HepG2 (cell line): ENCODE measurements around the gene SLC25A10. TPM values are rescaled to one million over a fixed set of nuclear protein-coding genes. Genes with fewer than 3 reads are reported as not detected.

Experiments used
- ATAC-seq: fragments of 200-7000 bp; cut with Tn5 transposase; 3 replicates; pipeline ENCODE4 v1.9.1; 2020; ENCODE audit warnings: mild to moderate bottlenecking, moderate library complexity
- BruUV-seq: library from RNA; stranded (reverse); fragments of 400-500 nt; replicated peaks from 2 replicates; lab custom pipeline; 2021; lab: Mats Ljungman, UMichigan
- CTCF ChIA-PET: fragments of 300-600 bp; formaldehyde crosslinking; extraction: SDS; loops from one replicate; lab custom pipeline; 2021; ENCODE audit warnings: low total read pairs, inconsistent platforms, low intra/inter-chr PET ratio; lab: Yijun Ruan, JAX
- POLR2A ChIA-PET: fragments of 350-600 bp; sonication (Branson Sonifier 250); formaldehyde crosslinking; loops from one replicate; lab custom pipeline; 2020; ENCODE audit warnings: antibody characterized with exemption, inconsistent platforms; lab: Yijun Ruan, JAX
- DNase-seq: peaks from one replicate; pipeline ENCODE4 v3.0.0-alpha.2; 2015; ENCODE audit warnings: low spot score
- FAIRE-seq: peaks from 3 replicates; lab custom pipeline; 2011; peaks lifted over from hg19 to GRCh38; lab: Jason Lieb, UNC
- H2AFZ ChIP-seq: one replicate; pipeline ENCODE4 v1.6.1; 2011; ENCODE audit warnings: low read length, inconsistent platforms
- H3K27ac ChIP-seq: fragments of 300-600 bp; 3 replicates; pipeline ENCODE4 v1.8.0; 2011; ENCODE audit warnings: mixed run types, mild to moderate bottlenecking, mixed read lengths, low read length, inconsistent platforms; ENCODE audit not compliant: insufficient read depth; ENCODE audit errors: extremely low read length
- H3K27me3 ChIP-seq, 2 experiments: fragments of 200-600 bp in 1 of 2; 2 replicates in 1 of 2; 3 replicates in 1 of 2; pipeline versions ENCODE4 v1.6.0 to v1.8.0; 2011; ENCODE audit warnings: low read length in 2 of 2, mild to moderate bottlenecking in 2 of 2, moderate library complexity in 2 of 2, inconsistent platforms in 1 of 2; ENCODE audit not compliant: insufficient read depth in 2 of 2, control insufficient read depth in 1 of 2
- H3K36me3 ChIP-seq, 2 experiments: fragments of 200-600 bp in 1 of 2; replicated peaks in 1 of 2; 2 replicates in 1 of 2; 3 replicates in 1 of 2; pipeline versions ENCODE4 v1.5.1 to v1.8.0; 2011; ENCODE audit warnings: low read length in 2 of 2, inconsistent platforms in 1 of 2; ENCODE audit not compliant: insufficient read depth in 2 of 2, control insufficient read depth in 1 of 2
- H3K4me1 ChIP-seq: 2 replicates; pipeline ENCODE4 v1.5.1; 2012; ENCODE audit warnings: low read length, inconsistent platforms; ENCODE audit not compliant: insufficient read depth
- H3K4me2 ChIP-seq: 2 replicates; pipeline ENCODE4 v1.6.0; 2011; ENCODE audit warnings: low read depth, low read length, inconsistent platforms
- H3K4me3 ChIP-seq, 3 experiments: fragments of 200-600 bp in 1 of 3; sonication (generic), shearing (Covaris generic) in 1 of 3; replicated peaks in 1 of 3; 2 replicates each; pipeline ENCODE4 v1.5.1; 2011 to 2016; ENCODE audit warnings: low read length in 3 of 3, inconsistent platforms in 2 of 3, low read depth in 2 of 3, mild to moderate bottlenecking in 2 of 3, control low read depth in 1 of 3, mixed read lengths in 1 of 3; ENCODE audit not compliant: insufficient read depth in 1 of 3
- H3K79me2 ChIP-seq: one replicate; pipeline ENCODE4 v1.6.1; 2011; ENCODE audit warnings: low read length, inconsistent platforms; ENCODE audit not compliant: insufficient read depth
- H3K9ac ChIP-seq: 2 replicates; pipeline ENCODE4 v1.6.0; 2011; ENCODE audit warnings: mild to moderate bottlenecking, low read depth, low read length, inconsistent platforms; ENCODE audit not compliant: insufficient read depth
- H3K9me3 ChIP-seq: 2 replicates; pipeline ENCODE4 v1.5.1; 2012; ENCODE audit warnings: mild to moderate bottlenecking, low read length
- H4K20me1 ChIP-seq: 2 replicates; pipeline ENCODE4 v1.6.0; 2011; ENCODE audit warnings: inconsistent platforms, mild to moderate bottlenecking, low read length, moderate library complexity; ENCODE audit not compliant: insufficient read depth
- AGO1 ChIP-seq: fragments of 200-400 bp; formaldehyde crosslinking; IDR thresholded peaks from 2 replicates; pipeline ENCODE4 v1.6.1; 2017; ENCODE audit warnings: mild to moderate bottlenecking, low read depth, low read length, moderate library complexity; ENCODE audit not compliant: poor library complexity, severe bottlenecking
- AGO2 ChIP-seq: fragments of 200-400 bp; formaldehyde crosslinking; optimal IDR thresholded peaks from 2 replicates; pipeline ENCODE3; 2017; ENCODE audit warnings: mild to moderate bottlenecking, low read depth, low read length, moderate library complexity
- AKAP8 ChIP-seq: sonication (generic); formaldehyde crosslinking; IDR thresholded peaks from 2 replicates; pipeline ENCODE4 v1.5.1; 2020; ENCODE audit warnings: mild to moderate bottlenecking, missing genetic modification reagents
- ATF7 ChIP-seq, 2 experiments: fragments of 450-650 bp in 1 of 2; sonication (generic) in 1 of 2; formaldehyde crosslinking in 1 of 2; IDR thresholded peaks; 2 replicates each; pipeline versions ENCODE4 v1.4.0 to v1.6.1; 2016 to 2020; ENCODE audit warnings: antibody characterized with exemption in 1 of 2, mild to moderate bottlenecking in 1 of 2, missing genetic modification reagents in 1 of 2
- GABPB1 ChIP-seq: IDR thresholded peaks from 2 replicates; pipeline ENCODE4 v1.6.1; 2016; ENCODE audit warnings: mild to moderate bottlenecking, missing genetic modification reagents, moderate library complexity, missing compliant biosample characterization
- KLF11 ChIP-seq: IDR thresholded peaks from 2 replicates; pipeline ENCODE4 v1.6.1; 2016; ENCODE audit warnings: missing compliant biosample characterization
- MATR3 ChIP-seq: sonication (generic); formaldehyde crosslinking; IDR thresholded peaks from 2 replicates; pipeline ENCODE4 v1.4.0; 2020; ENCODE audit warnings: missing genetic modification reagents
- NFATC3 ChIP-seq: sonication (generic); formaldehyde crosslinking; IDR thresholded peaks from 2 replicates; pipeline ENCODE4 v1.5.1; 2020; ENCODE audit warnings: mild to moderate bottlenecking, missing genetic modification reagents
- NFE2L2 ChIP-seq: fragments of 150-350 bp; IDR thresholded peaks from 2 replicates; pipeline ENCODE4 v1.6.1; 2014; ENCODE audit warnings: low read length
- RBFOX2 ChIP-seq: fragments of 200-400 bp; formaldehyde crosslinking; IDR thresholded peaks from 2 replicates; pipeline ENCODE4 v1.6.1; 2017; ENCODE audit warnings: low read depth, mild to moderate bottlenecking, low read length
- SUZ12 ChIP-seq: fragments of 150-350 bp; IDR thresholded peaks from 2 replicates; pipeline ENCODE4 v1.6.1; 2014; ENCODE audit warnings: low read depth, low read length
- TARDBP ChIP-seq: sonication (generic); formaldehyde crosslinking; IDR thresholded peaks from 2 replicates; pipeline ENCODE4 v1.8.0; 2022; ENCODE audit warnings: mild to moderate bottlenecking, missing genetic modification reagents
- ZBTB21 ChIP-seq: sonication (generic); formaldehyde crosslinking; IDR thresholded peaks from 2 replicates; pipeline ENCODE4 v1.4.0; 2020; ENCODE audit warnings: missing genetic modification reagents
- ZFP1 ChIP-seq: IDR thresholded peaks from 2 replicates; pipeline ENCODE4 v1.6.1; 2016
- ZNF484 ChIP-seq: sonication (generic); formaldehyde crosslinking; IDR thresholded peaks from 2 replicates; pipeline ENCODE4 v1.5.1; 2020; ENCODE audit warnings: mild to moderate bottlenecking, low read depth, missing genetic modification reagents, borderline replicate concordance
- WGBS: methylation state at CpG from one replicate; pipeline ENCODE4 v1.1.6; 2017; ENCODE audit warnings: low lambda C conversion rate; 5-methylcytosine and 5-hydroxymethylcytosine counted together
- in situ Hi-C: cut with HindIII; loops from 2 replicates; pipeline ENCODE4 v1.10.0; 2017; ENCODE audit warnings: low pct_unique_long_range_greater_than_20kb; ENCODE audit not compliant: extremely low pct_ligation_motif_present
- intact Hi-C: fragments of 100-400 bp; cut with micrococcal nuclease; formaldehyde crosslinking; loops from one replicate; pipeline ENCODE4 v1.10.0; 2022; ENCODE audit not compliant: unreplicated experiment
- polyA plus RNA-seq, 8 experiments: library from polyadenylated mRNA; depleted of rRNA in 3 of 8; stranded (reverse) in 7 of 8; unstranded in 1 of 8; fragments of >200 nt; fragmentation: Illumina TruSeq in 4 of 8; extraction: Trizol in 4 of 8; gene quantifications; 2 replicates each; pipeline versions ENCODE4 v1.2.1 to v1.2.3, GENCODE V29; 2011 to 2016; ENCODE audit warnings: low read depth in 4 of 8, missing spikeins in 1 of 8, mixed read lengths in 1 of 8; ENCODE audit not compliant: insufficient read depth in 1 of 8
- total RNA-seq, 5 experiments: library from RNA; depleted of rRNA; stranded (reverse); fragments of >200 nt; fragmentation: Illumina TruSeq; extraction: Trizol; gene quantifications; 2 replicates each; pipeline ENCODE4 v1.2.3, GENCODE V29; 2016; ENCODE audit warnings: low read depth in 1 of 5
- TF ChIP-seq, protein P1 (sequence below): sonication (generic); formaldehyde crosslinking; IDR thresholded peaks from 2 replicates; pipeline ENCODE4 v1.5.0; 2020; ENCODE audit warnings: mild to moderate bottlenecking, missing genetic modification reagents
- TF ChIP-seq, protein P2 (sequence below): sonication (generic); formaldehyde crosslinking; IDR thresholded peaks from 2 replicates; pipeline ENCODE4 v1.5.0; 2020; ENCODE audit warnings: missing genetic modification reagents, mild to moderate bottlenecking, borderline replicate concordance
- TF ChIP-seq, protein P3 (sequence below): sonication (generic); formaldehyde crosslinking; IDR thresholded peaks from 2 replicates; pipeline ENCODE4 v1.5.0; 2020; ENCODE audit warnings: mild to moderate bottlenecking, missing genetic modification reagents, borderline replicate concordance

Gene SLC25A10
- total and polyA plus RNA-seq, 2 of the 13 experiments (the other 11 are each of a cell fraction or from before 2014, with no cell fraction given), result 46.5 to 140 TPM

DNA sequence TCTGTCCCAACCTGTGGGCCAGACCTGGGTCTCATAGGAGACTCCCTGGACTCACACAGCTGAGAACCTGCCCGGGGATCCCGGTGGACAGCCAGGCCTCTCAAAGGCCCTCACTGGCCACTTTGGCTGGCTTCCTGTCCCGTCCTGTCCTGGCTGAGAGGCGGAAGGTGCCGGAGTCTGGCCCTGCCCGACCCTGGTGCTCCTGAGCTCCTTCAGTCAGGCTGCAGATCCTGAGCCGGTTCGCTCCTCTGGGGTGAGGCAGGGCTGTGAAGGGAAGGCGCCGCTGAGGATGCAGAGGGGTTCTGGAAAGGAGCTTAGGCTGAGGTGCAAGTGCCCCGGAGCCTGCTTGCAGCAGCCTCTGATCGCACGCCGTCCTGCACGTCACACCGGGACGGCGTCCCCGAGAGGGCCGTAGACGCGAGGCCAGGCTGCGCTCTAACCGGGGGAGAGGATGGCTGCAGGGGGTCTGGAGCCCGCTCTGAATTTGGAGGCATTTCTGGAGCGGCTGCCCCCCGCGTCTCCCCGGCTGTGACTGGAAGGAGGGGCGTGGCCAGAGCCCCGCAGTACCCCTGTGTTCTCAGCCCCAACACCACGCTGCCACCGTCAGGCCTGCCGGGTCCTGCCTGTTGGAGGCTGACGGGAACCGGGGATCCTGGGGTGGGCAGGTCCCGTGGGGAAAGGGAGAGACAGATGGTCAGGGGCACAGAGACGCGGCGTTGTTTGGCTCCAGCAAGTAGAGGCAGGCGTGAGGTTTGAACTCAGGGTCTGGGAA is 24.1 kb upstream of the SLC25A10 start:
- POLR2A ChIA-PET, result interaction anchor here (1.8 kb wide), 1 partner anchor 15 kb away, joined by 6 read pairs; the partner anchor contains the start of gene MRPL12
- intact Hi-C loops, result no loop called here
- Histone ChIP-seq H4K20me1 (no peaks in the 10 kb centered on the region), H3K4me3 (no peak overlapping the region), H3K79me2 (peaks cover 28% of the 10 kb centered on the region), H3K27me3 (no peaks in the 10 kb centered on the region; a peak in 2 of 5 replicates), H2AFZ (no peak overlapping the region), H3K9ac (no peak overlapping the region), H3K9me3 (no peaks in the 10 kb centered on the region), H3K4me2 (no peak overlapping the region), H3K27ac (no peak overlapping the region), H3K4me1 (peaks cover 17% of the 10 kb centered on the region), H3K36me3 (peaks cover 53 to 72% of the 10 kb centered on the region in 2 experiments; a peak in 4 of 5 replicates)
- TF ChIP-seq AKAP8 (CRISPR knock-in tag), result no peak
- no peak for TF ChIP-seq SUZ12
- TF ChIP-seq ATF7 (IDR thresholded peaks at IDR 0.05), result no peak
- no peak for TF ChIP-seq ATF7 (CRISPR knock-in tag; IDR thresholded peaks at IDR 0.05)
- no peak for TF ChIP-seq ZNF484 (CRISPR knock-in tag)
- peak; percentile 71 for TF ChIP-seq RBFOX2
- TF ChIP-seq ZFP1 (CRISPR knock-in tag), result no peak
- TF ChIP-seq AGO2, result peak; percentile 74
- TF ChIP-seq, protein P1, sequence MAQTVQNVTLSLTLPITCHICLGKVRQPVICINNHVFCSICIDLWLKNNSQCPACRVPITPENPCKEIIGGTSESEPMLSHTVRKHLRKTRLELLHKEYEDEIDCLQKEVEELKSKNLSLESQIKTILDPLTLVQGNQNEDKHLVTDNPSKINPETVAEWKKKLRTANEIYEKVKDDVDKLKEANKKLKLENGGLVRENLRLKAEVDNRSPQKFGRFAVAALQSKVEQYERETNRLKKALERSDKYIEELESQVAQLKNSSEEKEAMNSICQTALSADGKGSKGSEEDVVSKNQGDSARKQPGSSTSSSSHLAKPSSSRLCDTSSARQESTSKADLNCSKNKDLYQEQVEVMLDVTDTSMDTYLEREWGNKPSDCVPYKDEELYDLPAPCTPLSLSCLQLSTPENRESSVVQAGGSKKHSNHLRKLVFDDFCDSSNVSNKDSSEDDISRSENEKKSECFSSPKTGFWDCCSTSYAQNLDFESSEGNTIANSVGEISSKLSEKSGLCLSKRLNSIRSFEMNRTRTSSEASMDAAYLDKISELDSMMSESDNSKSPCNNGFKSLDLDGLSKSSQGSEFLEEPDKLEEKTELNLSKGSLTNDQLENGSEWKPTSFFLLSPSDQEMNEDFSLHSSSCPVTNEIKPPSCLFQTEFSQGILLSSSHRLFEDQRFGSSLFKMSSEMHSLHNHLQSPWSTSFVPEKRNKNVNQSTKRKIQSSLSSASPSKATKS (CRISPR knock-in tag), result no peak
- no peak for TF ChIP-seq NFATC3
- TF ChIP-seq, protein P2, sequence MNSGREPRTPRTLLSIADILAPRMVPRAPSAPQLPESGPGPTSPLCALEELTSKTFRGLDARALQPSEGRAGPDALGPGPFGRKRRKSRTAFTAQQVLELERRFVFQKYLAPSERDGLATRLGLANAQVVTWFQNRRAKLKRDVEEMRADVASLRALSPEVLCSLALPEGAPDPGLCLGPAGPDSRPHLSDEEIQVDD (CRISPR knock-in tag), result no peak
- TF ChIP-seq AGO1, result peak; percentile 26
- TF ChIP-seq ZBTB21 (CRISPR knock-in tag), result no peak
- no peak for TF ChIP-seq TARDBP (CRISPR knock-in tag)
- TF ChIP-seq MATR3 (CRISPR knock-in tag), result no peak
- TF ChIP-seq KLF11 (CRISPR knock-in tag), result no peak
- TF ChIP-seq NFE2L2, result no peak
- TF ChIP-seq GABPB1 (CRISPR knock-in tag), result peak; percentile 12; the same call in 1 of the 2 replicates
- TF ChIP-seq, protein P3, sequence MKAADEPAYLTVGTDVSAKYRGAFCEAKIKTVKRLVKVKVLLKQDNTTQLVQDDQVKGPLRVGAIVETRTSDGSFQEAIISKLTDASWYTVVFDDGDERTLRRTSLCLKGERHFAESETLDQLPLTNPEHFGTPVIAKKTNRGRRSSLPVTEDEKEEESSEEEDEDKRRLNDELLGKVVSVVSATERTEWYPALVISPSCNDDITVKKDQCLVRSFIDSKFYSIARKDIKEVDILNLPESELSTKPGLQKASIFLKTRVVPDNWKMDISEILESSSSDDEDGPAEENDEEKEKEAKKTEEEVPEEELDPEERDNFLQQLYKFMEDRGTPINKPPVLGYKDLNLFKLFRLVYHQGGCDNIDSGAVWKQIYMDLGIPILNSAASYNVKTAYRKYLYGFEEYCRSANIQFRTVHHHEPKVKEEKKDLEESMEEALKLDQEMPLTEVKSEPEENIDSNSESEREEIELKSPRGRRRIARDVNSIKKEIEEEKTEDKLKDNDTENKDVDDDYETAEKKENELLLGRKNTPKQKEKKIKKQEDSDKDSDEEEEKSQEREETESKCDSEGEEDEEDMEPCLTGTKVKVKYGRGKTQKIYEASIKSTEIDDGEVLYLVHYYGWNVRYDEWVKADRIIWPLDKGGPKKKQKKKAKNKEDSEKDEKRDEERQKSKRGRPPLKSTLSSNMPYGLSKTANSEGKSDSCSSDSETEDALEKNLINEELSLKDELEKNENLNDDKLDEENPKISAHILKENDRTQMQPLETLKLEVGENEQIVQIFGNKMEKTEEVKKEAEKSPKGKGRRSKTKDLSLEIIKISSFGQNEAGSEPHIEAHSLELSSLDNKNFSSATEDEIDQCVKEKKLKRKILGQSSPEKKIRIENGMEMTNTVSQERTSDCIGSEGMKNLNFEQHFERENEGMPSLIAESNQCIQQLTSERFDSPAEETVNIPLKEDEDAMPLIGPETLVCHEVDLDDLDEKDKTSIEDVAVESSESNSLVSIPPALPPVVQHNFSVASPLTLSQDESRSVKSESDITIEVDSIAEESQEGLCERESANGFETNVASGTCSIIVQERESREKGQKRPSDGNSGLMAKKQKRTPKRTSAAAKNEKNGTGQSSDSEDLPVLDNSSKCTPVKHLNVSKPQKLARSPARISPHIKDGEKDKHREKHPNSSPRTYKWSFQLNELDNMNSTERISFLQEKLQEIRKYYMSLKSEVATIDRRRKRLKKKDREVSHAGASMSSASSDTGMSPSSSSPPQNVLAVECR (CRISPR knock-in tag), result no peak
- CTCF ChIA-PET, result no interaction called here
- FAIRE-seq (no peak), ATAC-seq (no peak), DNase-seq (no peak)
- in situ Hi-C loops, result no loop called here
- WGBS, result 97% methylated on average over 36 of the region's 41 CpGs
- BruUV-seq, result no TSS peak
